Stomach smooth muscle (tissue), 2 donors: ENCODE results near the gene MAP1LC3C.

Experiments used
- H3K27ac ChIP-seq: one replicate; pipeline ENCODE4 v1.7.0; 2013; ENCODE audit warnings: mild to moderate bottlenecking, low read length, inconsistent platforms
- H3K27me3 ChIP-seq, 2 donors: one replicate each; pipeline ENCODE4 v1.7.0; 2013; ENCODE audit warnings: low read length in 2 of 2; ENCODE audit not compliant: insufficient read depth in 2 of 2, control insufficient read depth in 1 of 2
- H3K36me3 ChIP-seq, 2 donors: one replicate each; pipeline ENCODE4 v1.7.0; 2013; ENCODE audit warnings: low read length in 2 of 2; ENCODE audit not compliant: control insufficient read depth in 2 of 2, insufficient read depth in 2 of 2
- H3K4me1 ChIP-seq: one replicate; pipeline ENCODE4 v1.7.0; 2013; ENCODE audit warnings: low read length; ENCODE audit not compliant: control insufficient read depth, insufficient read depth
- H3K4me3 ChIP-seq, 2 donors: one replicate each; pipeline ENCODE4 v1.7.0; 2013; ENCODE audit warnings: low read length in 2 of 2
- H3K9ac ChIP-seq, 2 donors: one replicate each; pipeline ENCODE4 v1.7.0; 2013; ENCODE audit warnings: low read length in 2 of 2, mild to moderate bottlenecking in 1 of 2
- H3K9me3 ChIP-seq, 2 donors: one replicate each; pipeline ENCODE4 v1.7.0; 2013; ENCODE audit warnings: low read length in 2 of 2; ENCODE audit not compliant: control insufficient read depth in 2 of 2
- donor health status: healthy.
- donor health status: Pancreatic carcinoma.

Gene MAP1LC3C

GRCh38 chr1:242008826-242009495 lies 10.1 kb upstream of the MAP1LC3C start:
- no peaks in the 10 kb centered on the region for H3K36me3 ChIP-seq
- H3K27ac ChIP-seq, result no peak overlapping the region
- H3K9ac ChIP-seq, result no peak overlapping the region
- H3K4me1 ChIP-seq, result no peaks in the 10 kb centered on the region
- peaks cover 0 to 2% of the 10 kb centered on the region in 2 donors for H3K27me3 ChIP-seq
- no peak overlapping the region for H3K4me3 ChIP-seq
- no peaks in the 10 kb centered on the region for H3K9me3 ChIP-seq

- no peaks in the 10 kb centered on the region for H3K36me3 ChIP-seq
These were observed 8.1 kb upstream of the MAP1LC3C start for GRCh38 chr1:242006976-242007375.

GRCh38 chr1:242005866-242006535 lies 7.1 kb upstream of the MAP1LC3C start:
- no peaks in the 10 kb centered on the region for H3K4me1 ChIP-seq
- no peak overlapping the region for H3K9ac ChIP-seq
- no peaks in the 10 kb centered on the region for H3K36me3 ChIP-seq
- no peak overlapping the region for H3K4me3 ChIP-seq
- H3K9me3 ChIP-seq, result no peaks in the 10 kb centered on the region
- peaks cover 0 to 2% of the 10 kb centered on the region in 2 donors for H3K27me3 ChIP-seq
- no peak overlapping the region for H3K27ac ChIP-seq

More at GRCh38 chr1:242006976-242007375, 8.1 kb upstream of the MAP1LC3C start:
- peaks cover 0 to 2% of the 10 kb centered on the region in 2 donors for H3K27me3 ChIP-seq
- H3K9ac ChIP-seq, result no peak overlapping the region
- no peaks in the 10 kb centered on the region for H3K9me3 ChIP-seq
- no peak overlapping the region for H3K27ac ChIP-seq
- no peaks in the 10 kb centered on the region for H3K4me1 ChIP-seq
- H3K4me3 ChIP-seq, result no peak overlapping the region

- Histone ChIP-seq H3K27me3 (peaks cover 0 to 2% of the 10 kb centered on the region in 2 donors), H3K9ac (no peak overlapping the region), H3K27ac (no peak overlapping the region), H3K36me3 (no peaks in the 10 kb centered on the region), H3K9me3 (no peaks in the 10 kb centered on the region), H3K4me1 (no peaks in the 10 kb centered on the region), H3K4me3 (no peak overlapping the region)
These were observed 6.0 kb upstream of the MAP1LC3C start for GRCh38 chr1:242004751-242005495.

- Histone ChIP-seq H3K4me1 (peaks cover 4% of the 10 kb centered on the region), H3K36me3 (no peaks in the 10 kb centered on the region), H3K27ac (no peak overlapping the region)
These were observed 3.6 kb upstream of the MAP1LC3C start for GRCh38 chr1:242002510-242002909.

GRCh38 chr1:242002072-242002471 lies 3.2 kb upstream of the MAP1LC3C start:
- no peaks in the 10 kb centered on the region for H3K27me3 ChIP-seq
- H3K9ac ChIP-seq, result no peak overlapping the region
- no peaks in the 10 kb centered on the region for H3K9me3 ChIP-seq
- no peak overlapping the region for H3K4me3 ChIP-seq
- H3K36me3 ChIP-seq, result no peaks in the 10 kb centered on the region
- H3K4me1 ChIP-seq, result peaks cover 4% of the 10 kb centered on the region
- H3K27ac ChIP-seq, result no peak overlapping the region

More at GRCh38 chr1:242002510-242002909, 3.6 kb upstream of the MAP1LC3C start:
- Histone ChIP-seq H3K9ac (no peak overlapping the region), H3K4me3 (no peak overlapping the region), H3K27me3 (no peaks in the 10 kb centered on the region), H3K9me3 (no peaks in the 10 kb centered on the region)

GRCh38 chr1:242000434-242000833 lies 1.5 kb upstream of the MAP1LC3C start:
- no peaks in the 10 kb centered on the region for H3K36me3 ChIP-seq
- no peak overlapping the region for H3K27ac ChIP-seq
- no peak overlapping the region for H3K9ac ChIP-seq
- H3K9me3 ChIP-seq, result no peaks in the 10 kb centered on the region
- H3K4me1 ChIP-seq, result peaks cover 4% of the 10 kb centered on the region
- H3K4me3 ChIP-seq, result no peak overlapping the region
- no peaks in the 10 kb centered on the region for H3K27me3 ChIP-seq

GRCh38 chr1:241998412-241998921 lies 431 bp downstream of the MAP1LC3C start:
- H3K27ac ChIP-seq, result no peak overlapping the region
- H3K4me1 ChIP-seq, result peaks cover 4% of the 10 kb centered on the region
- H3K27me3 ChIP-seq, result no peaks in the 10 kb centered on the region
- no peaks in the 10 kb centered on the region for H3K36me3 ChIP-seq
- peak overlapping the region; percentile 36 to 58 for H3K4me3 ChIP-seq
- no peaks in the 10 kb centered on the region for H3K9me3 ChIP-seq
- H3K9ac ChIP-seq, result peak overlapping the region in 1 of 2 donors; percentile 21

GRCh38 chr1:241997401-241997998 lies 1.4 kb downstream of the MAP1LC3C start:
- no peak overlapping the region for H3K9ac ChIP-seq
- H3K4me1 ChIP-seq, result peaks cover 4% of the 10 kb centered on the region
- no peak overlapping the region for H3K27ac ChIP-seq
- no peaks in the 10 kb centered on the region for H3K27me3 ChIP-seq
- no peak overlapping the region for H3K4me3 ChIP-seq
- no peaks in the 10 kb centered on the region for H3K36me3 ChIP-seq
- H3K9me3 ChIP-seq, result no peaks in the 10 kb centered on the region

GRCh38 chr1:241994171-241994570 lies 4.7 kb downstream of the MAP1LC3C start:
- H3K27ac ChIP-seq, result no peak overlapping the region

More at GRCh38 chr1:241994171-241994570, 4.7 kb downstream of the MAP1LC3C start:
- no peaks in the 10 kb centered on the region for H3K9me3 ChIP-seq
- no peak overlapping the region for H3K9ac ChIP-seq
- H3K36me3 ChIP-seq, result no peaks in the 10 kb centered on the region
- peaks cover 4% of the 10 kb centered on the region for H3K4me1 ChIP-seq
- no peaks in the 10 kb centered on the region for H3K27me3 ChIP-seq
- H3K4me3 ChIP-seq, result no peak overlapping the region
